Panc1 (cell line): ENCODE data around the gene FAM53B. TPM values are rescaled to one million over a fixed set of nuclear protein-coding genes. Genes with fewer than 3 reads are reported as not detected.

Experiments used
- ATAC-seq: fragments of 200-7000 bp; cut with Tn5 transposase; 2 replicates; pipeline ENCODE4 v1.9.1; 2020; ENCODE audit warnings: mild to moderate bottlenecking, moderate library complexity
- BruUV-seq: library from RNA; stranded (reverse); fragments of 400-500 nt; replicated peaks from 2 replicates; lab custom pipeline; 2021; lab: Mats Ljungman, UMichigan
- CTCF ChIA-PET: fragments of 300-600 bp; sonication (Branson Sonifier 250); formaldehyde crosslinking; loops from one replicate; lab custom pipeline; 2022; ENCODE audit warnings: antibody characterized with exemption; lab: Charles Lee
- POLR2A ChIA-PET: fragments of 300-600 bp; sonication (Branson Sonifier 250); formaldehyde crosslinking; loops from one replicate; lab custom pipeline; 2022; ENCODE audit warnings: antibody characterized with exemption; lab: Charles Lee
- DNase-seq: peaks from one replicate; pipeline ENCODE4 v3.0.0-alpha.2; 2010; ENCODE audit warnings: low read depth, low spot score
- H3K27ac ChIP-seq: 2 replicates; pipeline ENCODE4 v1.5.1; 2011; ENCODE audit warnings: mild to moderate bottlenecking, low read length, inconsistent platforms
- H3K27me3 ChIP-seq: fragments of 200-500 bp; sonication (Bioruptor generic); 2 replicates; pipeline ENCODE4 v1.6.0; 2014; ENCODE audit warnings: low read length, inconsistent platforms; ENCODE audit not compliant: control insufficient read depth, insufficient read depth
- H3K36me3 ChIP-seq: fragments of 200-500 bp; sonication (Bioruptor generic); 2 replicates; pipeline ENCODE4 v1.5.1; 2014; ENCODE audit warnings: inconsistent platforms, mild to moderate bottlenecking, low read length, moderate library complexity; ENCODE audit not compliant: control insufficient read depth, insufficient read depth
- H3K4me1 ChIP-seq: 2 replicates; pipeline ENCODE4 v1.5.1; 2011; ENCODE audit warnings: inconsistent platforms, mild to moderate bottlenecking, low read length, moderate library complexity; ENCODE audit not compliant: control insufficient read depth, insufficient read depth
- H3K4me3 ChIP-seq, 2 experiments: 2 replicates each; pipeline ENCODE4 v1.5.1; 2011 to 2012; ENCODE audit warnings: low read depth in 2 of 2, low read length in 2 of 2, mild to moderate bottlenecking in 2 of 2, inconsistent platforms in 1 of 2, moderate library complexity in 1 of 2
- H3K9me3 ChIP-seq: fragments of 200-500 bp; sonication (Bioruptor generic); 2 replicates; pipeline ENCODE4 v1.5.1; 2014; ENCODE audit warnings: low read depth, mild to moderate bottlenecking, inconsistent platforms, low read length, moderate library complexity; ENCODE audit not compliant: control insufficient read depth, insufficient read depth
- POLR2AphosphoS5 ChIP-seq: IDR thresholded peaks from 2 replicates; pipeline ENCODE4 v1.6.1; 2012; ENCODE audit warnings: mild to moderate bottlenecking, low read depth, low read length, moderate library complexity
- SIN3A ChIP-seq: IDR thresholded peaks from 2 replicates; pipeline ENCODE4 v1.6.1; 2012; ENCODE audit warnings: low read depth, mild to moderate bottlenecking, low read length, moderate library complexity, borderline replicate concordance; ENCODE audit not compliant: insufficient read depth
- TCF7L2 ChIP-seq: IDR thresholded peaks from 2 replicates; pipeline ENCODE4 v1.6.1; 2011; ENCODE audit warnings: mild to moderate bottlenecking, low read depth, low read length, inconsistent platforms
- in situ Hi-C: cut with HindIII; loops from 2 replicates; pipeline ENCODE4 v1.10.0; 2016; ENCODE audit warnings: low sequenced_read_pairs, low pct_unique_long_range_greater_than_20kb
- intact Hi-C: fragments of 100-400 bp; cut with micrococcal nuclease; formaldehyde crosslinking; loops from one replicate; pipeline ENCODE4 v1.10.0; 2022; ENCODE audit not compliant: unreplicated experiment
- total RNA-seq: library from RNA; stranded (reverse); gene quantifications from one replicate; pipeline ENCODE4 v1.2.1, GENCODE V29; 2021; ENCODE audit not compliant: unreplicated experiment
- TF ChIP-seq, protein P1 (sequence below), 2 experiments: IDR thresholded peaks; 2 replicates each; pipeline ENCODE4 v1.6.1; 2011 to 2012; ENCODE audit warnings: low read depth in 2 of 2, control low read depth in 1 of 2, low read length in 1 of 2, mild to moderate bottlenecking in 1 of 2, moderate library complexity in 1 of 2; ENCODE audit not compliant: insufficient read depth in 1 of 2
- TF ChIP-seq, protein P2 (sequence below): fragments of 450-650 bp; IDR thresholded peaks from 2 replicates; pipeline ENCODE4 v1.5.1; 2017; ENCODE audit warnings: mild to moderate bottlenecking

Gene FAM53B
- total RNA-seq, 1 experiment from 2014 or later, result 42.5 TPM

DNA sequence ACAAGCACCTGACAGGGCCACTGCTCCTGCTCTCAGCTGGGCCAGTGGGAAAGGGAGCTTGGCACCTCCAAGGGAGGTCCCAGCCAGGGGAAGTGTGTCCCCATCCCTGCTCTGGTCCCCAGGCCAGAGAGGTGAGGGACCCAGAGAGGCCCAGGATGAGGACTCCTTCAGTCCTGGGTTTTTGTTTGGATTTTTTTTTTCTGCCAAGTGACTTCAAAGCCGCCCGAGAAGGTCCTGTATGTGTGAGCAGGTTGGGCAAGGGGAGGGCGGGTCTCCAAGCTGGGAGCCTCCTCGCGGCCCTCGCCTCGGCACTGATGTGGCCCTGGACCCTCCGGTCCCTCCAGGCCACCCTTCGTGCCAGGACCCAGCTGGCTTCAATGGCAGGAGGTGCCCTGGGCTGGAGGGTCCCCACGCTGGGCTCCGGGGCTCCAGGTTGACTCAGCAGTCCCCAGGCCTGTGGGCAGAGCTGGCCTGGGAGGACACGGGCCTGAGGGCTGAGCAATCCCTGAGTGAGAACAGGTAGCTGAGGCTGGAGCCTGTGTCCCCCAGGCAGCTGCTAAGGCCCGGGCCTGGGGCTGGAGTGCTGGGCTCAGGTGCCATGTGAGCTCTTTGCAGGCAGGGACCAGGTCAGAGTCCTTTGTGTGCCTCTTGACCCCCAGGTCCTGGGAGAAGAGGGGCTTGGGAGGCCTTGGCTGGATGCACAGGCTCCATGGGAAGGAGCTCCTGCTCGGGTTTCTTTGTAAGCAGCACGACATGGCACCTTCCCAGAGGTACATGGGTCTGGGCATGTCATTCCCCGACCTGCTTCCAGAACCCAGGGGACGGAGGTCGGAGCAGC, 140.6 kb downstream of the FAM53B start:
- TF ChIP-seq, protein P1, sequence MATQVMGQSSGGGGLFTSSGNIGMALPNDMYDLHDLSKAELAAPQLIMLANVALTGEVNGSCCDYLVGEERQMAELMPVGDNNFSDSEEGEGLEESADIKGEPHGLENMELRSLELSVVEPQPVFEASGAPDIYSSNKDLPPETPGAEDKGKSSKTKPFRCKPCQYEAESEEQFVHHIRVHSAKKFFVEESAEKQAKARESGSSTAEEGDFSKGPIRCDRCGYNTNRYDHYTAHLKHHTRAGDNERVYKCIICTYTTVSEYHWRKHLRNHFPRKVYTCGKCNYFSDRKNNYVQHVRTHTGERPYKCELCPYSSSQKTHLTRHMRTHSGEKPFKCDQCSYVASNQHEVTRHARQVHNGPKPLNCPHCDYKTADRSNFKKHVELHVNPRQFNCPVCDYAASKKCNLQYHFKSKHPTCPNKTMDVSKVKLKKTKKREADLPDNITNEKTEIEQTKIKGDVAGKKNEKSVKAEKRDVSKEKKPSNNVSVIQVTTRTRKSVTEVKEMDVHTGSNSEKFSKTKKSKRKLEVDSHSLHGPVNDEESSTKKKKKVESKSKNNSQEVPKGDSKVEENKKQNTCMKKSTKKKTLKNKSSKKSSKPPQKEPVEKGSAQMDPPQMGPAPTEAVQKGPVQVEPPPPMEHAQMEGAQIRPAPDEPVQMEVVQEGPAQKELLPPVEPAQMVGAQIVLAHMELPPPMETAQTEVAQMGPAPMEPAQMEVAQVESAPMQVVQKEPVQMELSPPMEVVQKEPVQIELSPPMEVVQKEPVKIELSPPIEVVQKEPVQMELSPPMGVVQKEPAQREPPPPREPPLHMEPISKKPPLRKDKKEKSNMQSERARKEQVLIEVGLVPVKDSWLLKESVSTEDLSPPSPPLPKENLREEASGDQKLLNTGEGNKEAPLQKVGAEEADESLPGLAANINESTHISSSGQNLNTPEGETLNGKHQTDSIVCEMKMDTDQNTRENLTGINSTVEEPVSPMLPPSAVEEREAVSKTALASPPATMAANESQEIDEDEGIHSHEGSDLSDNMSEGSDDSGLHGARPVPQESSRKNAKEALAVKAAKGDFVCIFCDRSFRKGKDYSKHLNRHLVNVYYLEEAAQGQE (IDR thresholded peaks at IDR 0.05; ENCODE audit: insufficient read depth in 1 of 2, low read depth in 2 of 2, low read length in 1 of 2), result no peak
- TF ChIP-seq, protein P2, sequence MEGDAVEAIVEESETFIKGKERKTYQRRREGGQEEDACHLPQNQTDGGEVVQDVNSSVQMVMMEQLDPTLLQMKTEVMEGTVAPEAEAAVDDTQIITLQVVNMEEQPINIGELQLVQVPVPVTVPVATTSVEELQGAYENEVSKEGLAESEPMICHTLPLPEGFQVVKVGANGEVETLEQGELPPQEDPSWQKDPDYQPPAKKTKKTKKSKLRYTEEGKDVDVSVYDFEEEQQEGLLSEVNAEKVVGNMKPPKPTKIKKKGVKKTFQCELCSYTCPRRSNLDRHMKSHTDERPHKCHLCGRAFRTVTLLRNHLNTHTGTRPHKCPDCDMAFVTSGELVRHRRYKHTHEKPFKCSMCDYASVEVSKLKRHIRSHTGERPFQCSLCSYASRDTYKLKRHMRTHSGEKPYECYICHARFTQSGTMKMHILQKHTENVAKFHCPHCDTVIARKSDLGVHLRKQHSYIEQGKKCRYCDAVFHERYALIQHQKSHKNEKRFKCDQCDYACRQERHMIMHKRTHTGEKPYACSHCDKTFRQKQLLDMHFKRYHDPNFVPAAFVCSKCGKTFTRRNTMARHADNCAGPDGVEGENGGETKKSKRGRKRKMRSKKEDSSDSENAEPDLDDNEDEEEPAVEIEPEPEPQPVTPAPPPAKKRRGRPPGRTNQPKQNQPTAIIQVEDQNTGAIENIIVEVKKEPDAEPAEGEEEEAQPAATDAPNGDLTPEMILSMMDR, result no peak
- TF ChIP-seq TCF7L2 (no peak), SIN3A (no peak), POLR2AphosphoS5 (no peak)
- no peak overlapping the region for H3K27ac ChIP-seq
- no TSS peak for BruUV-seq
- DNase-seq (no peak), ATAC-seq (0 out of 2 replicates have a peak, but pooled peaks have one; percentile 25)
- H3K36me3 ChIP-seq, result no peaks in the 10 kb centered on the region
- intact Hi-C loops, result no loop called here
- POLR2A ChIA-PET, result interaction anchor here (0.5 kb wide), 1 partner anchor 9 kb away, joined by 3 read pairs; no protein-coding TSS in a partner anchor
- H3K4me1 ChIP-seq, result no peaks in the 10 kb centered on the region
- in situ Hi-C loops, result no loop called here
- H3K9me3 ChIP-seq, result no peaks in the 10 kb centered on the region
- CTCF ChIA-PET, result no interaction called here
- no peaks in the 10 kb centered on the region for H3K27me3 ChIP-seq
- H3K4me3 ChIP-seq, result no peak overlapping the region

DNA sequence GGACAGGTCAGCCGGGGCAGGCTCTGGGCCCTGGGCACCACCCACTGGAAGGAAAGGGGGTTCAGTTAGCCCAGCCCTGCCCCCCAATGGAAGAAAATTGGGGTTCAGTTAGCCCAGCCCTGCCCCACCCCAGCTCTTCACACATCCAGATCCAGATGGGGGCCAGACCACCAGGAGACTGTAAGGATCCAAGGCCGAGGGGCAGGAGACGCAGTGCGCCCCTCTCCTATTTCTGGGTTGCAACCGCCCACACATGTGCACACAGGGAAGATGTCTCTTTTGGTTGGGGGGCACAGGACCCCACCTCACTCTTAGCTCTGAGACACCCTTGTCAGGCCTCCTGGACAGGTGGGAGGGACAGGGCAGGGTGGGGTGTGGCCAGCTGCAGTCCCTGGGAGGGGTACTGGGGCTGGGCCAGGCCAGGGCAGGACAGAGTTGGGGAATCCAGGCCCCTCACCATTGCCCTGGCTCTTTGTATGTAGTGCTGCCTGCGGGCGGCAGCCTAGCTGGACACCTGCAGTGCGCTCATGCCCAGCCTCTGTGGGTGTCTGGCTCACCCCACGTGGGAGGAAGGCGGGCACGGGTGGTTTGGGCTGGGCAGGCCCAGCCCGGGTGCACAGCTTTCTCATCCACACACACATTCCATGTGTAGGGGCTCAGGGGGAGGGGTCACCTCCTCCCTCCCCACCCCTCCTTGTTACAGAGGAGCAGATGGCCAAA, 141.4 kb downstream of the FAM53B start:
- no peaks in the 10 kb centered on the region for H3K9me3 ChIP-seq
- ATAC-seq (no peak), DNase-seq (no peak)
- TF ChIP-seq, protein P1 (IDR thresholded peaks at IDR 0.05; ENCODE audit: insufficient read depth in 1 of 2, low read depth in 2 of 2, low read length in 1 of 2), result no peak
- TF ChIP-seq TCF7L2 (no peak), SIN3A (no peak), POLR2AphosphoS5 (no peak)
- TF ChIP-seq, protein P2, result no peak
- ChIA-PET CTCF (no interaction called here), POLR2A (no interaction called here)
- H3K36me3 ChIP-seq, result no peaks in the 10 kb centered on the region
- no TSS peak for BruUV-seq
- in situ Hi-C loops (no loop called here), intact Hi-C loops (no loop called here)
- no peaks in the 10 kb centered on the region for H3K27me3 ChIP-seq
- H3K4me3 ChIP-seq, result no peak overlapping the region
- no peaks in the 10 kb centered on the region for H3K4me1 ChIP-seq
- no peak overlapping the region for H3K27ac ChIP-seq
